Measurements from ENCODE around the gene PPP4R4.

The PPP4R4 gene

DNA sequence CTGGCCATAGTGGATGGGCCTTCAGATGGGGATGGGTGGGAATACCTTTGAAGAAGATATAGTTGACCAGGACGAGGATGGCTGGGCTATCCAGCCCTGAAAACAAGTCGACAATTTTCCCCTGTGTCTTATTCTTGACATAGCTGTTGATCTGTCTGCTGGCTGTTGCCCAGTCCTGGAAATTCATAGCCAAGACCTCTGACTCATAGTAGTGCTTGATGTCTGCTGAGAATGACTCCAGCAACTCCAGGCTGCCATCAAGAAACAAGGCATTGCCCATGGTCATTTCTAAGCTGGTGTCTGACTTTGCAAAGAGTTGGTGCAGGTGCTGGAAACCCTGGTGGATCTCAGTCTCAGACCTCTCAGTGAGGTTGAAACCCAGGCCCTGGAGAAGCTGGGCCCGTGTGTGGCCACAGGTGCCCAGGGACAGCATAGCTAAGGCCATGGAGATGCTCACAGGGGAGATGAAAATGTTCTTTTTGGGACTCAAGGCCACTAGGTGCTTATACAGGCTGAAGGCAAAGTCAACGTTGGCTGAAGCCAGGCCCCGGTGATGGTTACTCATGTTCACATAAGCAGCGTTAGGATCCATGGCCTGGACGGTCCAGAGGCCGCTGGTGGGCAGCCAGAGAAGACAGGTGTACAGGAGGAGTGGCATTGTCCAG lies 140.0 kb downstream of the PPP4R4 start:
- TF ChIP-seq GATA3 (IDR thresholded peaks at IDR 0.05; ENCODE audit: low read depth, low read length): no peak
- no peak for TF ChIP-seq GATA2 (IDR thresholded peaks at IDR 0.05; ENCODE audit: low read depth, low read length)

DNA sequence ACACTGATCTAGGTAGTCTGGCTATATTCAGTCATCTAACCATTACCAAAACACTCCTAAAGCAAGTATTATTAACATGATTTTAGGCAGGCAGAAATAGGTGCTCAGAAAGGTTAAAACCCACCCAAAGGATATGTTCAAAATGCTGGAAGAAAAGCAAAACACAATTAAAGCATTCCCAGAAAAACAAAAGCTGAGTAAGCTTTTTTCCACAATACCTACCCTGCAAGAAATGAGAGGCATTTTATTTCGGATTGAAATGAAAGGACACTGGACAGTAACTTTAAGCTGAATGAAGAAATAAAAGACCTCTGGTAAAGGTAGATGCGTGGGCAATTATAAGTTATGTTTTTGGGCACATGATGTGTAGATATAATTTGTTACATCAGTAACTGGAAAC lies 140.8 kb downstream of the PPP4R4 start:
- TF ChIP-seq GATA3 (IDR thresholded peaks at IDR 0.05; ENCODE audit: low read depth, low read length) (no peak), GATA2 (IDR thresholded peaks at IDR 0.05; ENCODE audit: low read depth, low read length) (no peak)

DNA sequence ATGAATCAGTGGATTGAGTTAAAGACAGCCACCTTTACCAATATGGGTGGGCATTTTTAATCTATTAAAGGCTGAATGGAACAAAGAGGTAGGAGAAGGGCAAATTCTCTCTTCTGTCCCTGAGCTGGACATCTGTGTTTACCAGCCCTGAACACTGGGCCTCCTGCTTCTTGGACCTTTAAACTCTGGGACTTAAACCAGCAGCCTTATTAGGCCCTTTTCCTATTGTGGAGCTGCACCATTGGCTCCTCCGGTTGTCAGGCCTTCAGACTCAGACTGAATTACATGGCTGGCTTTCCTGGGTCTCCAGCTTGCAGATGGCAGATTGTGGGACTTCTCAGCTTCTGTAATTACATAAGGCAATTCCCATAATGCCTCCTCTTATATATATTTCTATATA lies 142.6 kb downstream of the PPP4R4 start:
- TF ChIP-seq GATA2 (IDR thresholded peaks at IDR 0.05; ENCODE audit: low read depth, low read length): no peak
- TF ChIP-seq GATA3 (IDR thresholded peaks at IDR 0.05; ENCODE audit: low read depth, low read length): no peak

DNA sequence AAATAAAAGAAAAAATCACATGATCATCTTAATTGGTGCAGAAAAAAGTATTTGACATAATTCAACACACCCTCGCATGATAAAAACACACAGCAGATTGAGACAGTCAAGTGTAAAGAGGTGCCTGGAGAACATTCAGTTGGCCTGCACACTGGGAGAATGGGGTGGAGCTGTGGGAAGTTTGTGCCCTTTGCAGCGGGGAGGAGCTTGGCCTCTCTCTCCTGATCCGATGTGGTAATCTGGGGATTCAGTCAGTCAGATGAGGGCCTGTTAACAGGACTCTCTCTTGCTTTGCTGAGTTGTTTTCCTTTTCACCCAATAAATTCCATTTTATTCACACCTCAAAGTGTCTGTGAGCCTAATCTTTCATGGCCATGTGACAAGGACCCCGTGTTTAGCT lies 143.1 kb downstream of the PPP4R4 start:
- TF ChIP-seq GATA2 (IDR thresholded peaks at IDR 0.05; ENCODE audit: low read depth, low read length) (no peak), GATA3 (IDR thresholded peaks at IDR 0.05; ENCODE audit: low read depth, low read length) (no peak)

DNA sequence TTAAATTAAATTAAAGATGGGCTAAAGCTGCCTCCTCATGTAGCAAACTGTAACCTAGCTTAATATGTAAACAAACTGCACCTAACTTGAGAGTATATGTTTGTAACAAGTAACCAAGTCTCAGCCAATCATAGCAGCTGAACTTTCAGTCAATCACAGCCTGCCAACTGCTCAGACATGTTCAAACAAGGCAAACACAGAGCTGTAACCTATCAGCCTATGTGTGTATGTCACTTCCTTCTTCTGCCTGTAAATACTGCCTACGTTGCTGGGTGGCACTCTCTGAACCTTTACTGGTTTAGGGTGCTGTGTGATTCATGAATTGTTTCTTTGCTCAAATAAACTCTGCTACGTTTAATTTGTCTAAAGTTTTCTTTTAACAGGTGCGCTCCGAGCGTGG lies 146.1 kb downstream of the PPP4R4 start:
- TF ChIP-seq GATA2 (IDR thresholded peaks at IDR 0.05; ENCODE audit: low read depth, low read length): no peak
- TF ChIP-seq GATA3 (IDR thresholded peaks at IDR 0.05; ENCODE audit: low read depth, low read length): no peak

DNA sequence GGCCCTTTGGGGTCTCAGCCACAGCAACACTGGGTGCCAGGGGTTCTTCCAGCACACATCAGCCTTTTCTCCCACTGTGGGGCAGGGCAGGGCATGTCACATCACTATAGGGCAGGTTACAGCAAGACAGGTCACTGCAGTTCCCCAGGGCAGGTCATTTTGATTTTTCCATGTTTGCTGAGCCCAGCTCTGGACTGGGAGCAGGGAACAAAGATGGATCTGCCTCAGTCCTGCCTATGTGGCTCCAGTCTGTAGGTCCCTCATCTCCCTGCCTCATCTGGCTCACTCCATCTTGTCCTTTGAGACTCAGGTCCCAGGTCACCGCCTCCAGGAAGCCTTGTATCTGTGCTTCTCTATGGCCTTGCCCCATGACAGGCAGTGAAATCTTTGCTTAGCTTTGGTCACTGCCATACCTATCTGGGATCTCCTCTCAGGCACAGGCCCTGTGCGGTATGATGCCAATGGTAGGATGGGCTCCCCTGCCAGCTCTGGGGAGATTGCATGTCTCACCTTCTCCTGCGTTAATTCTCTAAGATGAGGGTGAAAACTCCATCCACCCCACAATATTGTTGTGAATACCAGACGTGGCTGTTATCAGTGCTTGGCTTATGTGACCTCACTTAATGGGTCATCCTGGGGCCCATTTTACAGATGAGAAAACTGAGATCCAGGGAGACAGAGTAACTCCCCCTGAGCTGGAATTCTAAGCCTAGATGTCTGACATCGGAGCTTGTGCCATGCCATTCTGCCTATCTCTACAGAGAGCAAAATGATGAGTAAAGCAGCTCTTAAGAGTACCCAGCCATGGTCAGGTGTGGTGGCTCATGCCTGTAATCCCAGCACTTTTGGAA lies 147.5 kb downstream of the PPP4R4 start:
- TF ChIP-seq GATA2 (IDR thresholded peaks at IDR 0.05; ENCODE audit: low read depth, low read length): no peak
- no peak for TF ChIP-seq GATA3 (IDR thresholded peaks at IDR 0.05; ENCODE audit: low read depth, low read length)

DNA sequence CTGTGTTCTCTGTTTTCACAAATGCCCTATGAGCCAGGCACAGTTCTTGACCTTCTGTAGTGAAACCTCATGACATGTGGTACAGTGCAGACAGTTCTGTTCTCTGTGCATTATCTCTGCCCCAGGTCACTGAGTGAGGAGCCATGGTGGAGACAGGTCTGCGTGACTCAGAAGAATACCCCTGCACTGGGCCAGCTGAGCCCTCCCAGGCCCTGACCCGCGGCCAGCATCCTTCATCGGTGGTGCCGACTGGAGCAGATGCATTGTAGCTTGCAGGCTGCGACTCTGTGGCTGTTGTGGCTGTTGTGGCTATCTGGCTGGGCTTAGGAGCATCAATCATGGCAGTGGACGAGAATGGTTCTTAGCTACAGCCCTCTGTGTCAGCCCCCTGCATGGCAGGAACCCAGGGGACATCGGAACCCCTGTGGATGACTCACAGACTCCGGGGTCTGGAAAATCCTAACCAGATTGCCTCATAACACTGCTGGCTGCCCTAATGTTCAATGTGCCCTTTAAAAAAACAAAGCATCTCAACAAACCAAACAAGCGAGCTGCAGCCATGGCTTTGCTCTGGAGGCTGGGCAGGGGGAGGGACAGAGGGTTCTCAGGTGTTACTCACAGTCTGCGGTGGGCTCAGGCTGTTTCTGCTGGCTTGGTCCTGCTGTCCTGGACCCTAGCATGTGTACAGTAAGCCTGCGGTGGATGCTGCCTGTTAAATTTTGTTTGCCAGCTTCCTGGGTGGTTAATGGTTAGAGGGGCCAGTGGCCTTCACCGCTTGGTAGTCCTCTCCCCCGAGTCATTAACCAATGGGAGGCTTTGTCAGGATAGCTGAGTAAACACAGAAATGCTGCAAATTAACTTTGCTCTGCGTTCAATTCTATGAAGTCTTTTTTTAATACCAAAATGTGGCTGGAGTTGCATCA lies 148.8 kb downstream of the PPP4R4 start, which contains the start of gene SERPINA6:
SERPINA6 (minus strand) TSS at position 689 of the 923 bp plus-strand sequence. CDS start 8,688 bp downstream, outside the sequence.
- TF ChIP-seq GATA2 (IDR thresholded peaks at IDR 0.05; ENCODE audit: low read depth, low read length) (no peak), GATA3 (IDR thresholded peaks at IDR 0.05; ENCODE audit: low read depth, low read length) (no peak)

DNA sequence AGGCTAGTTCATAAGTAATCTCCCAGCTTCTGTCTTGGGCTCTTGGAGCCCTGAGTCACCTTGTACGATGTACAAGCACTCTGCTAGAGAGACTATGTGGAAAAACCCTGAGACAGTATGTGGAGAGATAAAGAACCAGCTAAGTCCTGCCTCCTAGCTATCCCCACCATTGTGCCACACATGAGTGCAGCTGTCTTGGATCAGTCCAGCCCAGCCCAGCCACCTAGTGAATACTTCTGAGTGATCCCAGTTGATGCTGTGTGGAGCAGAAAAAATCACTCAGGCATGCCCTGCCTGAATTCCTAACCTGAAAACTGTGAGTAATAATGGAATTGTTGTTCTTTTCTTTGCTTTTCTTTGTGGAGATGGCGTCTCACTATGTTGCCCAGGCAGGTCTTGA lies 154.1 kb downstream of the PPP4R4 start:
- TF ChIP-seq GATA2 (IDR thresholded peaks at IDR 0.05; ENCODE audit: low read depth, low read length) (no peak), GATA3 (IDR thresholded peaks at IDR 0.05; ENCODE audit: low read depth, low read length) (no peak)

Data from SH-SY5Y (cell line).